Parathyroid adenoma (tissue), 2 donors: ENCODE measurements around the gene CACNA1I.

Experiments used
- H2AFZ ChIP-seq: fragments of 300-600 bp; sonication (generic); one replicate; pipeline ENCODE4 v1.7.0; 2017; ENCODE audit warnings: antibody characterized with exemption, mild to moderate bottlenecking
- H3K27ac ChIP-seq: fragments of 300-600 bp; sonication (generic); one replicate; pipeline ENCODE4 v1.7.0; 2017
- H3K27me3 ChIP-seq: fragments of 300-600 bp; sonication (generic); one replicate; pipeline ENCODE4 v1.7.0; 2017; ENCODE audit warnings: low read length; ENCODE audit not compliant: control insufficient read depth, insufficient read depth
- H3K36me3 ChIP-seq: fragments of 300-600 bp; sonication (generic); one replicate; pipeline ENCODE4 v1.7.0; 2017; ENCODE audit warnings: low read length; ENCODE audit not compliant: control insufficient read depth, insufficient read depth
- H3K4me1 ChIP-seq: fragments of 300-600 bp; sonication (generic); one replicate; pipeline ENCODE4 v1.7.0; 2017; ENCODE audit warnings: control low read depth
- H3K4me2 ChIP-seq: fragments of 300-600 bp; sonication (generic); one replicate; pipeline ENCODE4 v1.7.0; 2017; ENCODE audit warnings: low read length
- H3K4me3 ChIP-seq: fragments of 300-600 bp; sonication (generic); one replicate; pipeline ENCODE4 v1.7.0; 2017; ENCODE audit warnings: low read depth, low read length
- H3K79me2 ChIP-seq: fragments of 300-600 bp; sonication (generic); one replicate; pipeline ENCODE4 v1.7.0; 2017; ENCODE audit warnings: control low read depth
- H3K9ac ChIP-seq: fragments of 300-600 bp; sonication (generic); one replicate; pipeline ENCODE4 v1.7.0; 2017; ENCODE audit warnings: mild to moderate bottlenecking
- H3K9me3 ChIP-seq: fragments of 300-600 bp; sonication (generic); one replicate; pipeline ENCODE4 v1.7.0; 2017; ENCODE audit warnings: low read length; ENCODE audit not compliant: control insufficient read depth
- CTCF ChIP-seq: fragments of 300-600 bp; sonication (generic); IDR thresholded peaks from one replicate; pipeline ENCODE4 v1.7.0; 2017; ENCODE audit warnings: antibody characterized with exemption, mild to moderate bottlenecking
- donor health status: primary hyperparathyroidism.

CACNA1I gene

GRCh38 chr22:39705386-39705785 is 134.8 kb downstream of the CACNA1I start:
- Histone ChIP-seq H3K27me3 (no peaks in the 10 kb centered on the region), H2AFZ (no peak overlapping the region), H3K9me3 (no peaks in the 10 kb centered on the region), H3K9ac (no peak overlapping the region), H3K4me2 (no peak overlapping the region), H3K36me3 (no peaks in the 10 kb centered on the region), H3K27ac (no peak overlapping the region), H3K79me2 (no peaks in the 10 kb centered on the region), H3K4me3 (no peak overlapping the region), H3K4me1 (no peaks in the 10 kb centered on the region)
- TF ChIP-seq CTCF = no peak

- Histone ChIP-seq H3K27ac (no peak overlapping the region), H3K4me3 (no peak overlapping the region), H3K4me1 (no peaks in the 10 kb centered on the region), H3K79me2 (no peaks in the 10 kb centered on the region), H3K27me3 (no peaks in the 10 kb centered on the region), H3K4me2 (no peak overlapping the region), H2AFZ (no peak overlapping the region), H3K9ac (no peak overlapping the region), H3K9me3 (no peaks in the 10 kb centered on the region), H3K36me3 (no peaks in the 10 kb centered on the region)
- no peak for TF ChIP-seq CTCF
Observed at GRCh38 chr22:39706376-39707140, 136.0 kb downstream of the CACNA1I start.

GRCh38 chr22:39707351-39707750 is 136.8 kb downstream of the CACNA1I start:
- Histone ChIP-seq H3K4me1 (no peaks in the 10 kb centered on the region), H3K9me3 (no peaks in the 10 kb centered on the region), H3K4me3 (no peak overlapping the region), H3K36me3 (no peaks in the 10 kb centered on the region), H3K79me2 (no peaks in the 10 kb centered on the region), H3K27ac (no peak overlapping the region), H3K9ac (no peak overlapping the region), H3K4me2 (no peak overlapping the region), H3K27me3 (no peaks in the 10 kb centered on the region), H2AFZ (no peak overlapping the region)
- TF ChIP-seq CTCF = no peak

GRCh38 chr22:39707816-39708215 is 137.3 kb downstream of the CACNA1I start:
- Histone ChIP-seq H3K27ac (no peak overlapping the region), H3K9ac (no peak overlapping the region), H2AFZ (no peak overlapping the region), H3K27me3 (no peaks in the 10 kb centered on the region), H3K9me3 (no peaks in the 10 kb centered on the region), H3K4me2 (no peak overlapping the region), H3K36me3 (no peaks in the 10 kb centered on the region), H3K79me2 (no peaks in the 10 kb centered on the region), H3K4me3 (no peak overlapping the region), H3K4me1 (no peaks in the 10 kb centered on the region)
- TF ChIP-seq CTCF = no peak
